GM19099 (cell line): ENCODE measurements around the gene FFAR2.

Source experiments
- POLR2A ChIP-seq: IDR thresholded peaks from 3 replicates; pipeline ENCODE4 v1.6.1; 2011; ENCODE audit warnings: low read depth; ENCODE audit not compliant: insufficient read length; ENCODE audit errors: extremely low read depth

FFAR2 gene

GRCh38 chr19:35495107-35496064 lies 47.3 kb downstream of the FFAR2 start:
- TF ChIP-seq POLR2A, result no peak

DNA sequence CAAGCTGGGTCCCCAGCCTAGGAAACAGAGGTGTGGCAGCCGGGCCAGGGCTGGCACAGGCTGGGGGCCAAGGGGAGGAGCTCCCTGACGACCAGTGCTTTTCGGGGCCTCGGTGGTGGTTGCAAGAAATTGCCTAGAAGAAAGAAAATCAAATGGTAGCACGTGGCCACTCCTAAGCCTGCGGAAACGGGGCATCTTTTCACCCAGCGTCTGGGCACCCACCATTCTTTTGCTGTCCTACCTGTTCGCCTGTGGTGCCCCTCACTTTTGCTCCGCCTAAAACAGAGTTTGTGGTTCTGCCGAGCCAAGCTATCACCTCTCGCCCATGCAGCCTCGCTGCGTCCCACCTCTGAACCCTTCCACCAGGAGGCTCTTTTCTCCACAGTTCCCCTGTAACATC lies 49.3 kb downstream of the FFAR2 start:
- no peak for TF ChIP-seq POLR2A

GRCh38 chr19:35498220-35498619 lies 50.2 kb downstream of the FFAR2 start:
- no peak for TF ChIP-seq POLR2A

- no peak for TF ChIP-seq POLR2A
Measured at GRCh38 chr19:35498984-35499527, 51.0 kb downstream of the FFAR2 start.

- no peak for TF ChIP-seq POLR2A
Measured at GRCh38 chr19:35500611-35501010, 52.6 kb downstream of the FFAR2 start.
